Panc1 (cell line): Measurements from ENCODE around the gene PCTP.

Experiments used
- CTCF ChIP-seq: fragments of 450-650 bp; IDR thresholded peaks from 2 replicates; pipeline ENCODE4 v1.5.1; 2017; ENCODE audit warnings: mild to moderate bottlenecking
- POLR2AphosphoS5 ChIP-seq: IDR thresholded peaks from 2 replicates; pipeline ENCODE4 v1.6.1; 2012; ENCODE audit warnings: mild to moderate bottlenecking, low read depth, low read length, moderate library complexity

GRCh38 chr17:55748841-55749240, 2.0 kb upstream of the PCTP start:
- TF ChIP-seq CTCF (no peak), POLR2AphosphoS5 (no peak)
